ENCODE results near the gene MRPS12.

Gene MRPS12

GRCh38 chr19:38908911-38909310 lies 21.8 kb upstream of the MRPS12 start:
- no peak overlapping the region for H2AFZ ChIP-seq (ENCODE audit: low read length)
- H3K4me2 ChIP-seq (ENCODE audit: low read depth, low read length), result no peak overlapping the region

DNA sequence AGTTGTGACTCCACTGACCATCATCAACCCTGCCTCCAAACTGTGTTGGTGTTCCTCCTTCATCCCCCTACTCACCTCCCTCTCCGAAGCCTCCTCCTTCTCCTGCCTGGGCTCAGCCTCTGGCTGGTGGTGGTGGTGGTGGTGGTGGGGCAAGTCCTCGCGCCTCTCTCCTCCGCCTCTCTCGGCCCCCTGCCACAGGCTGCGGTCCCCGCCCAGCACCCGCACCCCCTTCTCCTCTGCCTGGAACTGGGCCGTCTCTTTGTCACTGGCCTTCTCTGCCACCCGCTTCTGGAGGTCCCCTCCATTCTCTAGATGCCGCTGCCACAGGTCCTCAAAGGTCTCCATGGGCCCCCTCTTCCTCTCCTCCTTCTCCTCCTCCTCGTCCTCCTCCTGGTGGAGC lies 20.3 kb upstream of the MRPS12 start:
- H3K9me3 ChIP-seq (replicated peaks; ENCODE audit: insufficient read depth, low read length), result no peaks in the 10 kb centered on the region
- no peak overlapping the region for H3K4me3 ChIP-seq (ENCODE audit: low read length)
- no peak for DNase-seq
- TF ChIP-seq EZH2 (optimal IDR thresholded peaks at IDR 0.05; ENCODE audit: low read depth, low read length), result no peak
- TF ChIP-seq EZH2phosphoT487 (IDR thresholded peaks at IDR 0.05; ENCODE audit: low read length), result no peak
- no peak for TF ChIP-seq CTCF (IDR thresholded peaks at IDR 0.05; ENCODE audit: low read length)
- no peak overlapping the region for H2AFZ ChIP-seq (ENCODE audit: low read length)
- H3K4me2 ChIP-seq (ENCODE audit: low read depth, low read length), result no peak overlapping the region
- no peaks in the 10 kb centered on the region for H3F3A ChIP-seq (ENCODE audit: insufficient read depth, low read length)
- no peaks in the 10 kb centered on the region for H3K79me2 ChIP-seq (ENCODE audit: low read length)
- H3K4me1 ChIP-seq (ENCODE audit: low read length), result no peaks in the 10 kb centered on the region
- no peak overlapping the region for H3K27ac ChIP-seq (ENCODE audit: low read length)
- no peaks in the 10 kb centered on the region for H3K9me2 ChIP-seq (replicated peaks; ENCODE audit: insufficient read depth, low read length)
- no peaks in the 10 kb centered on the region for H3K36me3 ChIP-seq (replicated peaks; ENCODE audit: insufficient read depth, low read length)
- no peaks in the 10 kb centered on the region for H4K20me1 ChIP-seq (ENCODE audit: insufficient read depth, low read length)
- H3K27me3 ChIP-seq (replicated peaks; ENCODE audit: insufficient read depth, low read length), result no peaks in the 10 kb centered on the region
- H3K9ac ChIP-seq (ENCODE audit: low read length), result no peak overlapping the region

More at GRCh38 chr19:38908911-38909310, 21.8 kb upstream of the MRPS12 start:
- no peaks in the 10 kb centered on the region for H3K9me2 ChIP-seq (replicated peaks; ENCODE audit: insufficient read depth, low read length)
- H3K9ac ChIP-seq (ENCODE audit: low read length), result no peak overlapping the region
- DNase-seq, result no peak
- H3K36me3 ChIP-seq (replicated peaks; ENCODE audit: insufficient read depth, low read length), result no peaks in the 10 kb centered on the region
- TF ChIP-seq EZH2 (optimal IDR thresholded peaks at IDR 0.05; ENCODE audit: low read depth, low read length) (no peak), CTCF (IDR thresholded peaks at IDR 0.05; ENCODE audit: low read length) (no peak), EZH2phosphoT487 (IDR thresholded peaks at IDR 0.05; ENCODE audit: low read length) (no peak)
- peaks cover 6% of the 10 kb centered on the region for H3K79me2 ChIP-seq (ENCODE audit: low read length)
- no peaks in the 10 kb centered on the region for H4K20me1 ChIP-seq (ENCODE audit: insufficient read depth, low read length)
- no peaks in the 10 kb centered on the region for H3K9me3 ChIP-seq (replicated peaks; ENCODE audit: insufficient read depth, low read length)
- H3K4me1 ChIP-seq (ENCODE audit: low read length), result no peaks in the 10 kb centered on the region
- no peaks in the 10 kb centered on the region for H3K27me3 ChIP-seq (replicated peaks; ENCODE audit: insufficient read depth, low read length)
- no peak overlapping the region for H3K4me3 ChIP-seq (ENCODE audit: low read length)
- no peak overlapping the region for H3K27ac ChIP-seq (ENCODE audit: low read length)
- H3F3A ChIP-seq (ENCODE audit: insufficient read depth, low read length), result no peaks in the 10 kb centered on the region

DNA sequence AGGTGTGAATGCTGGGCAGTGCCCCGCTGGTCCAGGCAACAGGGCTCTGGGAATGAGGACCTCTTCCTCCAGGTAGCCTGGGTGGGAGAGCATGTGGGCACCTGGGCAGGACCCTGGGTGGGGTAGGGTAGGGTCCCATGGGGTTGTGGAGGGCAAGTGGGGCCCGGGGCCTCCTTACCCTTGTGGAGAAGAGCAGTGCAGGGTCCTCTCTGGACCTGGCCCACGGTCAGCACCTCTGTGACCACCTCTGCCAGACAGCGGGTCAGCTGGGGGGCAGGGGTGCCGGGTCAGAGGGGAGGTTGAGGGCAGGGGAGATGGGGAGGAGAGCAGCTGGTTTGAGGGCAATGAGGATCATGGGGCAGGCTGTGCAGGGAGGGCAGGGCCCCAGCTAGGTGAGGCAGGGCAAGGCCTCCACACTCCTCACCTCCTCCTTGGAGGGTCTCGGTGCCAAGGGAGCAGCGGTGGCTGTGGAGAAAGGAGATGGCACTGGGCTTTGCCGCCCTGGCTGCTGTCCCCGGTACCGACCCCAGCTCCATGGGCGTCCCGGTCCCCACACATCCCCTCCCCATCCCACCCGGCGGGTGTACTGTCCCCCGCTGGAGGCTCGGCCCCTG lies 19.2 kb upstream of the MRPS12 start:
- Histone ChIP-seq H3K4me3 (ENCODE audit: low read length) (no peak overlapping the region), H3K36me3 (replicated peaks; ENCODE audit: insufficient read depth, low read length) (no peaks in the 10 kb centered on the region), H3K4me1 (ENCODE audit: low read length) (no peaks in the 10 kb centered on the region), H3K27me3 (replicated peaks; ENCODE audit: insufficient read depth, low read length) (no peaks in the 10 kb centered on the region), H3K9me3 (replicated peaks; ENCODE audit: insufficient read depth, low read length) (no peaks in the 10 kb centered on the region), H3F3A (ENCODE audit: insufficient read depth, low read length) (no peaks in the 10 kb centered on the region), H3K9ac (ENCODE audit: low read length) (no peak overlapping the region), H2AFZ (ENCODE audit: low read length) (no peak overlapping the region), H3K79me2 (ENCODE audit: low read length) (no peaks in the 10 kb centered on the region), H4K20me1 (ENCODE audit: insufficient read depth, low read length) (no peaks in the 10 kb centered on the region), H3K4me2 (ENCODE audit: low read depth, low read length) (no peak overlapping the region), H3K27ac (ENCODE audit: low read length) (no peak overlapping the region), H3K9me2 (replicated peaks; ENCODE audit: insufficient read depth, low read length) (no peaks in the 10 kb centered on the region)
- TF ChIP-seq CTCF (IDR thresholded peaks at IDR 0.05; ENCODE audit: low read length) (no peak), EZH2 (optimal IDR thresholded peaks at IDR 0.05; ENCODE audit: low read depth, low read length) (no peak), EZH2phosphoT487 (IDR thresholded peaks at IDR 0.05; ENCODE audit: low read length) (no peak)
- no peak for DNase-seq

Measured in MM.1S (cell line).